HG03378 (cell line): ENCODE data around the gene ANKRD16.
"Not testable (repeated sequence)": the region's sequence is repeated elsewhere in the genome, so short reads cannot be mapped to it uniquely, and the experiment has no call there.

Experiments
- ATAC-seq: cut with Tn5 transposase; IDR thresholded peaks from one replicate; pipeline ENCODE4 v1.9.1; 2021; ENCODE audit warnings: mild to moderate bottlenecking, moderate library complexity; ENCODE audit not compliant: unreplicated experiment

ANKRD16 gene

DNA sequence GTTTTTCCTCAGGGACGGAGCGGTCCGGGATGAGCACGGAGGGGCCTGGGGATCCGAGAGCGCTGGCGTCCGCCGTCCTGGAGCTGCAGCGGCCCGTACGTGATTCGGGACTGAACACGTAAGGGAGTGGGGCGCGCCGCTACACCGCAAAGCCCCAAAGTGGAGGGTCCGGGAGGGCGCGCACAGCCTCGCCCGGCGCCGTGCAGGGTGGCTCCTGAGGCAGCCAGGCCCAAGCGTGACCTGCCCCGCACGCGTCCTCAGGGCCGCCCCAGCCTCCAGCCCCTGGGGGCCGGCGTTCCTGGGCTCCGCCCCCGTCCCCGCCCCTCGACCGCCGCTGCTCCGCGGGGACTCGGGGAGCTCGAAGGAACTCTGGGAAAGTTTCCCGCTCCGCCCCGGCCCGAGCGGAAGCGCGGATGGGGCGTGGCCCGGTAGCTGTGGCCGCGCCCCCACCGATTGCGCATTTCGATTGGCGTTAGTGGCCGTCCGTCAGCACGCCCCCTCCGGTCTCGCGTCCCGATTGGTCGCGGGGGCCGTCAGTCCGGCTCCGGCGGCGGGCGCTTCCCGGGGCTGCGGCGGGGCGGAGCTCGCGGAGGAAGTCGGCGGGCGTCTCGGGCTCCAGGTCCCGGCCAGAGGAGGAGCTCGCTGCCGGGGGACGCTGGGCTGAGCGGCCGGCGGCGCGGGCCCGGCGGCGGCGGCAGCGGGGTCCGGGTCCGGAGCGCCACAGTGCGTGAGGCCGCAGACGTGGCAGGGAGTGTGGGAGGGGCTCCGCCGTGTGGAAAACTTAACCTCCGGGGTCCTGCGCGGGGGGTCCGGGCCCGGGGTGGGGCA is at the start of gene ANKRD16, which contains the start of gene FBH1:
ANKRD16 (minus strand) TSS at position 270 of the 828 bp plus-strand sequence. CDS start 539 bp downstream, outside the sequence.
FBH1 (plus strand) TSS at position 620 of the 828 bp plus-strand sequence; CDS start at position 723, 103 bp downstream.
- ATAC-seq: peak; percentile 84

DNA sequence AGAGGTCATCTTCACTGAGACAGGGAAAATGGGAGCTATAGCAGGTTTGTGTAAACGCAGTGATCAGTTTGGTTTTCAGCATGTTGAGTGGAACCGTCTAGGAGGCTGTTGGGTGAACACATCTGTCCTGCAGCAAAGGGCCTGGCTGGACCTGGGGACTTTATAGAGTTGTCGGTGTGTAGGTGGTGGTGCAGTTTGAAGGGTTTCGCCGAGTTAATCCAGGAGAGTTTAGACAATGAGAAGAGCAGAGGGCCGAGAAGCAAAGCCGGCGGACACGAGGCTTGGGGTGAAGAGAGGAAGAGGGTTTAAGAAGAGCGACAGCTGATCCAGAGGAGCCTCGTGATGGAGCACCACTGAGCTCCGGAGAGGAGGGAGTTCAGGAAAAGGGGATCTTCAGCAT is 48.6 kb upstream of the ANKRD16 start:
- ATAC-seq: no peak

DNA sequence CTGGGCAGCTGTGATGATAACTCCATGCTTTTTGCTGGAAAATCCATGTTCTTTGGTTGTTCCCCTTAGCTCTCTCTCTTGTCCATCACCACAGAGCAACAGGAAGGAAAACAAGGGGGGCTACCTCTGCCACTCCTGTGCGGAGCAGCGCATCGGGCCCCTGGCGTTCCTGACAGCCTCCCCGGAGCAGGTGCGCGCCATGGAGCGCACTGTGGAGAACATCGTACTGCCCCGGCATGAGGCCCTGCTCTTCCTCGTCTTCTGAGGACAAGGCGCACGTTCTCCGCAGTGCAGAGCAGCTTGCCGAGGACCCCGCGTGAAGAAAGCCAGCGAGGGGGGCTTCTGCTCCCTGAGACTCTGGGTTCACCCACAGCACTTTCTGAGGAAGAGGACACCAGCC is 47.3 kb upstream of the ANKRD16 start:
- ATAC-seq: no peak

DNA sequence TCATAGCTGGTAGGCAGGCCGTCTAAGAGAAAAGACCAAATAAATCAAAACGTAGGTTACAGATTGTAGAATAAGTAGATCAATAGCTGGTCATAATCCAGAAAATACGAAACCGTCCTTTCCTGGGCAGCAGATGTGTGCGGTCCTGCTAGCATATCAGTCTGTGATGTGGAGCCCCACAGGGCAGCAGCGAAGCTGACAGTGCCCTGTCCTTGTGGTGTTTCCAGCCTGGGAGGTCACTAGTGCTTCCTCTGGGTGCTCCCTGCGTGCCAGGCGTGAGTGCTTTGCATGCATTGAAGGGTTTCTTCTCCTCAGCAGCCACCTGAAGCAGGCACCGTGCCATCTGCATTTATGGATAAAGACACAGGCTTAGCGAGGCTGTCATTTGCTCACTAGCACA is 45.9 kb upstream of the ANKRD16 start:
- ATAC-seq: no peak

DNA sequence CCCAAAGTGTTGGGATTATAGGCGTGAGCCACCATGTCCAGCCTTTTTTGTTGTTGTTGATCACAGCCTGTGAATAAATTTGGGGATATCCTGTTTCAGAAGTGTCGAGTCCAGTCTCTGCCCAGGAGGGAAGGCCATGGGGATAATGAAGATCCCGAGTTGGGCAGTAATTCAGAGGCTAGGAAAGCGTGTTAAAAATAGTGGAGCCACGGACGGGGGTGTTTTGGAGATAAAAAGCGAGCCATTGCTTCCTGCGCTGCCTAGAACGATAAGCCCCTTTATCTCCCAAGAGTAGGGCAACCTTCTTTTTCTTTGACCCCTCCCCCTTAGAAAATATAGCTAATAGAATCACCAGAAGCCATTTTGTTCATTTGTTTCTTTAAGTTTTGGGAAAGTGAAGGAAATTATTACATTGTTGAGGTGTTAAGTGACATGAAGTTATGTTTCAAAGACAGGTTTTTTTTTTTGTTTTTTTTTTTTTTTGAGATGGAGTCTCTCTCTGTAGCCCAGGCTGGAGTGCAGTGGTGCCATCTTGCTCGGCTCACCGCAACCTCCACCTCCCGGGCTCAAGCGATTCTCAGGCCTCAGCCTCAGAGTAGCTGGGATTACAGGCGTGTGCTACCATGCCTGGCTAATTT is 44.3 kb upstream of the ANKRD16 start:
- no peak for ATAC-seq

DNA sequence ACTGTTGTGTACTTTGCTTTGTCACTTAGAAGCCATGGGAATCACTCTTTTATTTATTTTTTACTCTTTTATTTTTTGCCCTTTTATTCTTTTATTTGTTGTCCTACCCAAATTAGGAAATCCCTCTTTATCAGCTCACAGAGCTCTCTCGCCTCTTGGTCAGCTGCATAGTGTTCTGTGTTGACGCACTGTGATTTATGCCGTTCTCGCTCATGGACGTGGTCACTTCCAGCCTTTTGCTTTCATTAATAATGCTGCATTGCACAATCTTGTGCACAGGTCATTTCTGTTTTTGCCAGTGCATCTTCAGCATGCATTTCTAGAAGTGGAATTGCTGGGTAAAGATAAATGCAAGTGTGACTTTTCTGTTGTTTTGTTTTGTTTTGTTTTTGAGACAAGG is 42.7 kb upstream of the ANKRD16 start:
- no peak for ATAC-seq

DNA sequence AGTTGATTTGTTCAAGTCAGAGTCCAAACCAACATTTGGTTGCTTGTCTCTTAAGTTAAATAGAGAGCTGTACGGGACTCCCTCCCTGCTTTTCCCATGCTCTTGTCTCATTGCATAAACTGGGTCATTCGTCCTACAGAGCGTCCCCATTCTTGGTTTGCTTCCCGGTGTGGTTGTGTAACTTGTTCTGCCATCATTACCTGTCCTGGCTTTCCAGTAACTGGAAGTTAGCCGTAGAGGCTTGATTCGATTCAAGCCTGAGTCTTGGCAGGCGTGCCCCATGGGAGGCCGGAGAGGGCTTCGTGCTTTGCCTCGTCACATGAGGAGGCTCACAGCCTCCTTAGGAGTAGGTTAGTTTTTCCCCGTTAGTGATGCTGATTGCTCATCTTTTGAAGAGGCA is 40.6 kb upstream of the ANKRD16 start:
- no peak for ATAC-seq

DNA sequence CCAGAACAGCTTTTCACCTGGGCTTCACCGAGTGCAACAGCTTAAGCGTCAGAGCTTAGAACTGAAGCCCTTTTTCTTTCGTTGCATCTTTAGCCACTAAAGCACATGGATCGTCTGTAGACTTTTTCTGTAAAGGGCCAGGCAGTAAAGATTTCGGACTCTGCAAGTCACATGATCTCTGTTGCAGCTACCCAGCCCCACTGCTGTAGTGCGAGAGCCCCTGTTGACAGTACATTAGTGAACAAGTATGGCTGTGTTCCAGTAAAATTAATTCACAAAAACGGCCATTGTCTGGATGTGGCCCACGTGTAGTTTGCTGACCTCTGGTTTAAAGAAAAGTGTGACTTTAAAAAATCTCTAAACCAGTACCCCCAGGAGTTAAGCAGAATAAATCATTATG is 39.7 kb upstream of the ANKRD16 start:
- ATAC-seq: no peak

DNA sequence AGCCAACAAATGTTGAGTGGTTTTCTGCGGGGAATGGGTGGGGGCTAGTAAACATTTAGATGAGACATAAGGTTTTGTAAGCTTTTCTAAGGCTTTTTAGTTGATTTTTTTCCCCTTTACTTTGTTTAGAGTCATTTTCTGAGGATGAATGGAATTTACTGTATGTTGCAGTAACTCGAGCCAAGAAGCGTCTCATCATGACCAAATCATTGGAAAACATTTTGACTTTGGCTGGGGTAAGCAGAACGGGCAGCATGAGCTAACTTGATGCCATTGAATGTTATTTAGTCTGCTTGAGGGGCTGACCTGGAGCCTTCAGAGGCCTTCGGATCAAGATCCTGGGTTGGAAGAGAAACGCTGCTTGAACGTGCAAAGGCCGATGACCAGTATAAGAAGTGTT is 37.6 kb upstream of the ANKRD16 start:
- no peak for ATAC-seq

DNA sequence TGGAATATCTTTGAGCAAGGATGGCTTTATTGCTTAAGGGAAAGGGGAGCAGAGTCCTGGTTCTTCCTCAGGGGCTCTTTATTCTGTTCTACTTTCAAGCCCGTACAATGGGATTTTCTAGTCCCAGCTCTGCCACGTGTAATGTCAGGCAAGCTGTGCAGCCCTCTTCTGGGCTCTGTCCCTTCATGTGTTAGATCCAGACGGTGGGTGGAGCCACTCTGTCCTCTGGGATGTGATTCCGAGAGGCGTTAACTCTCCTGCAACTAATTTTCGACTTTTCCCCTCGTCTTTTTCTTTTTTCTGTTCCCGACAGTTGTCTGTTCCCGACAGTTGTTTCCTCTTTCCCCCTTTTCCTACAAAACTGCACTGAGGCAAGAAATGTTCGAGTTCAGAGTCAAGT is 35.2 kb upstream of the ANKRD16 start:
- no peak for ATAC-seq

DNA sequence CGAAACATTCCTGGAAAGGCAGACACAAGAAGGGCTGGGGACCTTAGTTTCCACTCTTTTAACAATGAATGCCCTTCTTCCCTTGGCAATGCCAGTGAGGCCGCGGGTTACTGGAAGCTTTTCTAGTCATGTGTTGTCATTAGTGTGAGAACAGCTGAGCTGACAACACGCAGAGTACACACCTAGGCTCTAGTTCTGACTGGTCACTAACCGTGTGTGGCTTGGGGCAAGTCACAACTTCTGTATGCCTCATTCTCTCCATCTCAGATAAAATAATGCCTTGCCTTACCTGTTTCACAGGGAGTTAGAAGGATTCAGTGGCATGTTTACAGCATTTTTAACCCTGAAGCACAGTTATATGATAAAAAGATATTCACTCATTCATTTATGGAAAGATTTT is 32.1 kb upstream of the ANKRD16 start:
- ATAC-seq: no peak

DNA sequence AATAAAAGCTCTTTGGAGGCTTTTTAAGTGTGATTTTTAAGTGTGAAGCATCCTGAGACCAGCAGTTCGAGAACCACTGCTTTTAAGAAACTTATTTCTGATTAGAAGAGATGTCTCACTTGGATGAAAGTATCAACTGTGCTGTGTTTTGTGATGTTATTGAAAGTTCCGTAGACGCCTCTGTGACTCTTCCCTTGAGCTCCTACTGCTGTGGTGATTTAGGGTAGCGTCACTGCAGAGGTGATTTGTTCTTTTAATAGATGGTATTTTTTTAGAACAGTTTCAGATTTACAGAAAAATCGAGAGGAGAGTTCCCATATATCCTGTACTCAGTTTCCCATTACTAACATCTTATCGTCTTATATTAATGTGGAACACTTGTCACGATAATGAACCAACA is 29.9 kb upstream of the ANKRD16 start:
- no peak for ATAC-seq

DNA sequence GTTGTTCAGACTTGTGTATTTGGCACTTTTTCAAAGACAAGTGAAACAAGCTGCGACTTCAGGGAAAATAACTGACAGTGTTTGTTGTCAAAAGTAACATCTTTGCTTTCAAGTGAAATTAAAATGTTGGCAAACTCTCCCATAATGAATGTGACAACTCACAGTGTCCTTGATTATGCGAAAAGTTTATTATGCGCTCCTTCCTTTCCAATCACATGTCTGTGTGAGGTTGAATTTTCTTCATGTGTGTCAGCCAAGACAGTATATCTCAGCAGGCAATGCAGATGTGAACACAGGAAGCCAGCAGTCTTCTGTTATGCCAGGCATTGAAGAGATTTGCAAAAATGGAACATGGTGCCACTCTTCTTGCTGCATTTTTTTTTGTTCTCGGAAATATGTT is 29.1 kb upstream of the ANKRD16 start:
- ATAC-seq: no peak

DNA sequence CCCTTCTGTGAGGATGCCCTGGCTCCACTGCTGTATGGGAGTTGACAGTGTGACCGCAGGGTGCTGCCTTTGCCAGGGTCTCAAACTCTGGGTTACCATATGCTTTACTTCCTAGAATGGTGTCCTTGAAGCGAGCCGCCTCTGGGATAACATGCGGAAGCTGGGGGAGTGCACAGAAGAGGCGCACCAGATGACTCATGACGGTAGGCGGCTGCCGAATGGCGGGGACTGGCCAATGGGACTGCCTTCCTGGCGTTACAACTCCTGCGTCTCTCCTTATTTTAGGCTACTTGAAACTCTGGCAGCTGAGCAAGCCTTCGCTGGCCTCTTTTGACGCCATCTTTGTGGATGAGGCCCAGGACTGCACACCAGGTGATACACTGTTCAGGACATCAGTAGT is 27.6 kb upstream of the ANKRD16 start:
- ATAC-seq: no peak

DNA sequence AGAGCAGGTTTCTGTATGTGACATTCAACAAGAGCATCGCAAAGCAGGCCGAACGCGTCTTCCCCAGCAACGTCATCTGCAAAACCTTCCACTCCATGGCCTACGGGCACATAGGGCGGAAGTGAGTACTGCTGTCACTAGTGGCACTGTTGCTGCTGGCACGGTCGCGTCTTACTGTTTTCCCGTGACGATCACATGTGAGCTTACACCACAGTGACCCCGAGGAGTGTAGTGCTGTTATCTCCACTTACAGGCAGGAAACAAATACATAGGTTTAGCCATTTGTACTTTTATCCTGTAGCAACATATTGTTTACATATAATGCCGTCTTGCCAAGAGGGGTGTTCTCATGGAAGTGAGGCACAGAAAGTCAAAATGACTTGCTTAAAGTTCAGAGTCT is 25.8 kb upstream of the ANKRD16 start:
- no peak for ATAC-seq

DNA sequence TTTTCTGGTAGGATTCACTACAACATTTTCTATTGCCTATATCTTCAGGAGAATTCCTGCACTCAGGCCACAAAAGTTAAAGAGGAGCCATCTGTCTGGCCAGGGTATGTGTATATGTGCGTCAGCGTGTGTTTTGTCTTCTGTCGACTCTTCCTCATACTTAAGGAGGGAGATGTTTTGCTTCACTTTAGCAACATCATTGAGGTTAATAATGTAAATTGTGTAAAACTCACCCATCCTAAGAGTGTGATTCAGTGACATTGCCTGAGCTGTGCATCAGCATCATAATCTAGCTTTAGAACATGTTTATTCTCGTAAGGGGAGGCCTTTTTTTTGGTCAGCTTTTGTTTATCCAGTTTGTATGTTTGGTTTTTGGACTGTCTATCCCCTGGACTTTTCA is 24.0 kb upstream of the ANKRD16 start:
- no peak for ATAC-seq

DNA sequence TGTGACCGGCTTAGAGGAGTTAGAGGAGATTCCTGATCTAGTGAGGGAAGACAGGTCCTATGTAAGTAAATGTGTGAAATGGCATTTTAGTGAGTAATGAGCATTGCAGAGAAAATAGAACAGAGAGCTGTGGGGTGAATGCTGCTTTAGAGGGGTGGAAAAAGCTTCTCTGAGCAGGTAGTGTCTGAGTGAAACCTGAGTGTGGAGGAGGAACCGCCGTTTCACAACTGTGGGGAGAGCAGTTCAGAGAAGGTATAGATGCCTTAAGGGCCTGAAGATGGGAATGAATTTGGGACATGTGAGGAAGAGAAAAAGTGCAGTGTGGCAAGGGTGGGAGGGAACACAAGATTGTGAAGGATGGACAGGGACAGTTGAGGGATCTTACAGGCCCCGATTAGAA is 22.0 kb upstream of the ANKRD16 start:
- ATAC-seq: no peak

DNA sequence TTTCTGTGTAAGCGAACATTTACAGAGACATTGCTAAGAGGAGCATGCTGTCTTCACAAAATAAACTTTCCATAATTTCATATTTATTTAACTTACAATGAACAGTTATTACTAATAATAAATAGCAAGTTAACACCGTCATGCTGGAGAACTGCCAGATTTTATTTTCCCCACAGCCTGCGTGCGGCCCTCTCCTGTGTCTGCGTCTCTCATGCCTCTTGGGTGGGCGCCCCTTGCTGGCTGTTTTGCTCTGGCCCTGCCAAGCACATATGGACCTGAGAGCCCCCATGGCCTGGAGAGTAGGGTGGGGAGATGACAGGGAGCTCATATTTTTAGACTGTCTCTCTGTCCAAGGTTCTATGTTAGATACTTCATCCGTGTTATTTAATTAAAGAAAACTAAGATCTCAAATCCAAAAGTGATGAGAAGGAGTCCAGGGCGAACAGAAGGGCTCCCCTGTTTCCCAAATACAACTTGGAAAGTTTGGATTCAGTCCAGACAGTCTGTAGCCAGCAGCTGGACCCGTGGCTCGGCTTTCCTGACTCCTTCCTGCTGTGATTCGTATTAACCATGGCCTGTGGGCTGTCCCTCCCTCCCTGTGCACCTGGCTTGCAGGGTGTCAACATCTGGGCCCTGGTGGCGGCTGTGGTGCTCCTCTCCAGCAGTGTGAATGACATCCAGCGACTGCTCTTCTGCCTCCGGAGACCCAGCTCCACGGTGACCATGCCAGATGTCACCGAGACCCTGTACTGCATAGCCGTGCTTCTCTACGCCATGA is 20.8 kb upstream of the ANKRD16 start:
- ATAC-seq: no peak

DNA sequence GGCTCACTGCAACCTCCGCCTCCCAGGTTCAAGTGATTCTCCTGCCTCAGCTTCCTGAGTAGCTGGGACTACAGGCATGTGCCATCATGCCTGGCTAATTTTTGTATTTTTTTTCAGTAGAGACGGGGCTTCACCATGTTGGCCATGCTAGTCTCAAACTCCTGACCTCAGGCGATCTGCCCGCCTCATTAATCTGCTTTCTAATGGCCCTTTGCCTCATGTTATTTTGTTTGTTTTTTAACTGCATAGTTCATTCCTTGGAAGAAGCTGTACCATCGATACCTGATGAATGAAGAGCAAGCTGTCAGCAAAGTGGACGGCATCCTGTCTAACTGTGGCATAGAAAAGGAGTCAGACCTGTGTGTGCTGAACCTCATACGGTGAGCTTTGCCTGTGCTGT is 19.0 kb upstream of the ANKRD16 start:
- ATAC-seq: not testable (repeated sequence)

DNA sequence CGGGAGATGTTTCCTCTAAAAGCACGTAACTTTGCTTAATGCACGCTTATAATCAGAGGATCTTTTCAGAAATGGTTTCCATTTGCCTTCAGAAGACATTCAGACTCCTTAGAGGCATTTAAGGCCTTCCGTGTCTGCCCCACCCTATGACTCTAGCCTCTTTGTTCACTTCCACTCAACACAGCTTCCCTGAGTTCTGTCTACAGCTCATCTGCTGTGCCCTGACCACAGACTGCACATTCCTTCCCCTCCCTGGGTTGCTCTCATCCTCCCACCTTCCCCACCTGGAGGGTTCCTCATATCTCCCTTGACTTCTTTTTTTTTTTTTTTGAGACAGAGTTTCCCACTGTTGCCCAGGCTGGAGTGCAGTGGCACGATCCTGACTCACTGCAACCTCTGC is 17.0 kb upstream of the ANKRD16 start:
- no peak for ATAC-seq

DNA sequence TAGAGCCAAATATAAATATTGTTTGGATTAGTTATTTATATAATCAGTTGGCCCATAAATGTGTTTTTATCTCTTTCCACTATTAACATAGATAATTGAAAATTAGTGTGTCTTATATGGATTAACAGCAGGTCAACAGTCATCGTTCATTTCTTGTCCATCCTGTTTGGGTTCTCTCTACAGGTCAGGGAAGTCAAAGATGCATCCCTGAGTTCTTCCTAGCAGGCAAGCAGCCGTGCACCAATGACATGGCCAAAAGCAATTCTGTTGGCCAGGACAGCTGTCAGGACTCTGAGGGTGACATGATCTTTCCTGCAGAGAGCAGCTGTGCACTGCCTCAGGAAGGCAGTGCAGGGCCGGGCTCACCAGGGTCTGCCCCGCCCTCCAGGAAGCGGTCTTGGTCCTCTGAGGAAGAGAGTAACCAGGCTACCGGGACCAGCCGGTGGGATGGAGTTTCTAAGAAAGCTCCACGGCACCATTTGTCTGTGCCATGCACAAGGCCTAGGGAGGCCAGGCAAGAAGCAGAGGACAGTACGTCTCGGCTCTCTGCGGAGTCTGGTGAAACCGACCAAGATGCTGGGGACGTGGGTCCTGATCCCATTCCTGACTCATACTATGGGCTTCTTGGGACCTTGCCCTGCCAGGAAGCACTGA is 16.3 kb upstream of the ANKRD16 start:
- ATAC-seq: no peak
